ENCODE results near the gene WASHC1.
"Not testable (repeated sequence)": the region's sequence is repeated elsewhere in the genome, so short reads cannot be mapped to it uniquely, and the experiment has no call there.

The WASHC1 gene

DNA sequence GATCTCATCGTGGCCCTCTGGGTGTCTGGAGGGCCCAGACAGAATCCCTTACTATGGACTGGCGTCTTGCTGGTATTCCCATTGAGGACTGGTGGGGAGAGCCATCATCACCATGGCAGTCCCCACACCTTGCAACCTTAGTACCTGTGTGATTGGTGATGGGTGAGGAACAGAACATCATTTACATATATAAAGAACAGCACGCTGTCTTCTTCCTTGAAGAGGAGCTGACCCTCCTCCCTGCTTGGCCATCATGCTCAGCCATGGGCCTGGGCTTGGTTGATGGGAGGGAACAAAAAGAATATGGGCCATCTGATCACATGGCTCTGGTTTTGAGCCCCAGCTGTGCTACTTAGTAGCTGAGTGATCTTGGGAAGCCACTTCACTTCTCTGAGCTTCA lies 13.9 kb upstream of the WASHC1 start:
- not testable (repeated sequence) for H3K36me3 ChIP-seq (ENCODE audit: control insufficient read depth, insufficient read depth, low read length); DNase-seq (ENCODE audit: extremely low read depth, insufficient read length); H3K27me3 ChIP-seq (replicated peaks; ENCODE audit: control insufficient read depth, insufficient read depth, low read length); H3K4me3 ChIP-seq (replicated peaks; ENCODE audit: low read depth, low read length)

DNA sequence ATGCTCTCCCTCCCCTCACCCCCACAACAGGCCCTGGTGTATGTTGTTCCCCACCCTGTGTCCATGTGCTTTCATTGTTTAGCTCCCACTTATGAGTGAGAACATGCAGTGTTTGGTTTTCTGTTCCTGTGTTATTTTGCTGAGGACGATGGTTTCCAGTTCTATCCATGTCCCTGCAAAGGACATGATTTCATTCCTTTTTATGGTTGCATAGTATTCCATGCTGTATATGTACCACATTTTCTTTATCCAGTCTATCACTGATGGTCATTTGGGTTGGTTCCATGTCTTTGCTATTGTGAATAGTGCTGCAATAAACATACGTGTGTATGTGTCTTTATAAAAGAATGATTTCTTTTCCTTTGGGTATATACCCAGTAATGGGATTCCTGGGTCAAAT lies 12.6 kb upstream of the WASHC1 start:
- DNase-seq (ENCODE audit: extremely low read depth, insufficient read length); H3K36me3 ChIP-seq (ENCODE audit: control insufficient read depth, insufficient read depth, low read length); H3K4me3 ChIP-seq (replicated peaks; ENCODE audit: low read depth, low read length); H3K27me3 ChIP-seq (replicated peaks; ENCODE audit: control insufficient read depth, insufficient read depth, low read length): not testable (repeated sequence)

DNA sequence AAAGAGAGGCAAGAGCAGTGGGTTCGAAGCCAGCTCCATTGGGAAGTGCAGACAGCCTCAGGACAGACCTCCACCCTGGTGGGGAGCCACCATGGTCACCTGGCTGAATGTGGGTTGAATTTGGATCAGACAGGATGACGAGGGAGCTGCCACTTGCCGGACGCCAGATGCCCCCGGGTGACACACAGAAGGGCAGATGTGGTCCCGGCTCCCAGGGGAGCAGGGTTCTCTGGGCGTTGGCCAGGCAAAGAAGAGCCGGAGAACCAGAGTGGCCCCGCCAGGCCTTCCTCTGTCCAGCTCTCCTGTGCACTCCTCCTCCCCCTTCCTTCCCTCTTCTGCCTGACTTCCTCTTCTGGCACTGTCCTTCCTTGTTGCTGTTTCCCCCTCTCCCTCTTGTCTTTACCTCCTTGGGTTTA lies 12.0 kb upstream of the WASHC1 start:
- H3K36me3 ChIP-seq (ENCODE audit: control insufficient read depth, insufficient read depth, low read length); H3K27me3 ChIP-seq (replicated peaks; ENCODE audit: control insufficient read depth, insufficient read depth, low read length); H3K4me3 ChIP-seq (replicated peaks; ENCODE audit: low read depth, low read length); DNase-seq (ENCODE audit: extremely low read depth, insufficient read length): not testable (repeated sequence)

DNA sequence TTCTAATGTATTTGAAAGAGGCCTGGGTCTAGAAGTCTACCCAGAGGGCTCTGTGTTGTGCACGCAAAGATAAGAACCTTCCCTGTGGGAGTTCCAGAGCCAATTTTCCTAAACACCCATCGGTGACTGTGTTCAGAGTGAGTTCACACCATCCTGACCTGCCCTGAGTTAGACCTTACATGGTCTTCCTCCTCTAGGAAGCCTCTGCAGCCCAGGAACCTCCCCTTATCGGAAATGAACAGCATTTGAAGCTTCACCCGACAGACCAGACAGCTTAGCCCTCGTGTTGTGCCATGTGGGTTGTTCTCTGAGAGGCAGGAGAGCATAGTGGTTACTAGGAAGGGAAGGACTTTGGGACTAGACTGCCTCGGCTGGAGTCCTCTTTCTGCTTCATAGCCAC lies 3.1 kb upstream of the WASHC1 start:
- DNase-seq (ENCODE audit: extremely low read depth, insufficient read length); H3K27me3 ChIP-seq (replicated peaks; ENCODE audit: control insufficient read depth, insufficient read depth, low read length); H3K36me3 ChIP-seq (ENCODE audit: control insufficient read depth, insufficient read depth, low read length); H3K4me3 ChIP-seq (replicated peaks; ENCODE audit: low read depth, low read length): not testable (repeated sequence)

DNA sequence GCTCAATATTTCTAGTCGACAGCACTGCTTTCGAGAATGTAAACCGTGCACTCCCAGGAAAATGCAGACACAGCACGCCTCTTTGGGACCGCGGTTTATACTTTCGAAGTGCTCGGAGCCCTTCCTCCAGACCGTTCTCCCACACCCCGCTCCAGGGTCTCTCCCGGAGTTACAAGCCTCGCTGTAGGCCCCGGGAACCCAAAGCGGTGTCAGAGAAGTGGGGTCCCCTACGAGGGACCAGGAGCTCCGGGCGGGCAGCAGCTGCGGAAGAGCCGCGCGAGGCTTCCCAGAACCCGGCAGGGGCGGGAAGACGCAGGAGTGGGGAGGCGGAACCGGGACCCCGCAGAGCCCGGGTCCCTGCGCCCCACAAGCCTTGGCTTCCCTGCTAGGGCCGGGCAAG lies 481 bp downstream of the WASHC1 start:
- H3K36me3 ChIP-seq (ENCODE audit: control insufficient read depth, insufficient read depth, low read length); DNase-seq (ENCODE audit: extremely low read depth, insufficient read length); H3K27me3 ChIP-seq (replicated peaks; ENCODE audit: control insufficient read depth, insufficient read depth, low read length): not testable (repeated sequence)
- H3K4me3 ChIP-seq (replicated peaks; ENCODE audit: low read depth, low read length): peak overlapping the region; percentile 48; the same call in 1 of the 2 replicates

DNA sequence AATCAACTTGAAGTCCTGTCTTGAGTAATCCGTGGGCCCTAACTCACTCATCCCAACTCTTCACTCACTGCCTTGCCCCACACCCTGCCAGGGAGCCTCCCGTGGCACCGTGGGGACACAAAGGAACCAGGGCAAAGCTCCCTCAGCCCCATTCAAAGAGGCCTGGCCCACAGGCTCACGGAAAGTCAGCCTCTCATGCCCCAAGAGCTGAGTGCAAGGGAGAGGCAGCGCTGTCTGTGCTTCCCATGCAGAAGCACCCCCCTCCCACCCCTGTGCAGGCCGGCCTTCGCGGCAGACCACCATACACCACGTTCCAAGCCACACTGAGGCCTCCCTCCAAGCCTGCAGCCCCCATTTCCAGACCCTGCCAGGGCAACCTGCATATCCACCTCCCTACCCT lies 7.6 kb downstream of the WASHC1 start:
- not testable (repeated sequence) for DNase-seq (ENCODE audit: extremely low read depth, insufficient read length); H3K27me3 ChIP-seq (replicated peaks; ENCODE audit: control insufficient read depth, insufficient read depth, low read length); H3K36me3 ChIP-seq (ENCODE audit: control insufficient read depth, insufficient read depth, low read length); H3K4me3 ChIP-seq (replicated peaks; ENCODE audit: low read depth, low read length)

DNA sequence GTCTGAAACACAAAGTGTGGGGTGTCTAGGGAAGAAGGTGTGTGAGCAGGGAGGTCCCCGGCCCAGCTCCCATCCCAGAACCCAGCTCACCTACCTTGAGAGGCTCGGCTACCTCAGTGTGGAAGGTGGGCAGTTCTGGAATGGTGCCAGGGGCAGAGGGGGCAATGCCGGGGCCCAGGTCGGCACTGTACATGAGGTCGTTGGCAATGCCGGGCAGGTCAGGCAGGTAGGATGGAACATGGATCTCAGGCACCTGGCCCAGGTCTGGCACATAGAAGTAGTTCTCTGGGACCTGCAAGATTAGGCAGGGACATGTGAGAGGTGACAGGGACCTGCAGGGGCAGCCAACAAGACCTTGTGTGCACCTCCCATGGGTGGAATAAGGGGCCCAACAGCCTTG lies 12.4 kb downstream of the WASHC1 start:
- not testable (repeated sequence) for H3K27me3 ChIP-seq (replicated peaks; ENCODE audit: control insufficient read depth, insufficient read depth, low read length); DNase-seq (ENCODE audit: extremely low read depth, insufficient read length); H3K4me3 ChIP-seq (replicated peaks; ENCODE audit: low read depth, low read length); H3K36me3 ChIP-seq (ENCODE audit: control insufficient read depth, insufficient read depth, low read length)

DNA sequence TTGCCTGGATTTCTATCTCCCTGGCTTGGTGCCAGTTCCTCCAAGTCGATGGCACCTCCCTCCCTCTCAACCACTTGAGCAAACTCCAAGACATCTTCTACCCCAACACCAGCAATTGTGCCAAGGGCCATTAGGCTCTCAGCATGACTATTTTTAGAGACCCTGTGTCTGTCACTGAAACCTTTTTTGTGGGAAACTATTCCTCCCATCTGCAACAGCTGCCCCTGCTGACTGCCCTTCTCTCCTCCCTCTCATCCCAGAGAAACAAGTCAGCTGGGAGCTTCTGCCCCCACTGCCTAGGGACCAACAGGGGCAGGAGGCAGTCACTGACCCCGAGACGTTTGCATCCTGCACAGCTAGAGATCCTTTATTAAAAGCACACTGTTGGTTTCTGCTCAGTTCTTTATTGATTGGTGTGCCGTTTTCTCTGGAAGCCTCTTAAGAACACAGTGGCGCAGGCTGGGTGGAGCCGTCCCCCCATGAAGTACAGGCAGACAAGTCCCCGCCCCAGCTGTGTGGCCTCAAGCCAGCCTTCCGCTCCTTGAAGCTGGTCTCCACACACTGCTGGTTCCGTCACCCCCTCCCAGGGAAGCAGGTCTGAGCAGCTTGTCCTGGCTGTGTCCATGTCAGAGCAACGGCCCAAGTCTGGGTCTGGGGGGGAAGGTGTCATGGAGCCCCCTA lies 15.0 kb downstream of the WASHC1 start:
- not testable (repeated sequence) for H3K4me3 ChIP-seq (replicated peaks; ENCODE audit: low read depth, low read length); H3K36me3 ChIP-seq (ENCODE audit: control insufficient read depth, insufficient read depth, low read length); DNase-seq (ENCODE audit: extremely low read depth, insufficient read length); H3K27me3 ChIP-seq (replicated peaks; ENCODE audit: control insufficient read depth, insufficient read depth, low read length)

DNA sequence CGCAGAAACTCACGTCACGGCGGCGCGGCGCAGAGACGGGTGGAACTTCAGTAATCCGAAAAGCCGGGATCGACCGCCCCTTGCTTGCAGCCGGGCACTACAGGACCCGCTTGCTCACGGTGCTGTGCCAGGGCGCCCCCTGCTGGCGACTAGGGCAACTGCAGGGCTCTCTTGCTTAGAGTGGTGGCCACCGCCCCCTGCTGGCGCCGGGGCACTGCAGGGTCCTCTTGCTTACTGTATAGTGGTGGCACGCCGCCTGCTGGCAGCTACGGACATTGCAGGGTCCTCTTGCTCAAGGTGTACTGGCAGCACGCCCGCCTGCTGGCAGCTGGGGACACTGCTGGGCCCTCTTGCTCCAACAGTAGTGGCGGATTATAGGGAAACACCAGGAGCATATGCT lies 18.1 kb downstream of the WASHC1 start:
- TF ChIP-seq, protein P1, sequence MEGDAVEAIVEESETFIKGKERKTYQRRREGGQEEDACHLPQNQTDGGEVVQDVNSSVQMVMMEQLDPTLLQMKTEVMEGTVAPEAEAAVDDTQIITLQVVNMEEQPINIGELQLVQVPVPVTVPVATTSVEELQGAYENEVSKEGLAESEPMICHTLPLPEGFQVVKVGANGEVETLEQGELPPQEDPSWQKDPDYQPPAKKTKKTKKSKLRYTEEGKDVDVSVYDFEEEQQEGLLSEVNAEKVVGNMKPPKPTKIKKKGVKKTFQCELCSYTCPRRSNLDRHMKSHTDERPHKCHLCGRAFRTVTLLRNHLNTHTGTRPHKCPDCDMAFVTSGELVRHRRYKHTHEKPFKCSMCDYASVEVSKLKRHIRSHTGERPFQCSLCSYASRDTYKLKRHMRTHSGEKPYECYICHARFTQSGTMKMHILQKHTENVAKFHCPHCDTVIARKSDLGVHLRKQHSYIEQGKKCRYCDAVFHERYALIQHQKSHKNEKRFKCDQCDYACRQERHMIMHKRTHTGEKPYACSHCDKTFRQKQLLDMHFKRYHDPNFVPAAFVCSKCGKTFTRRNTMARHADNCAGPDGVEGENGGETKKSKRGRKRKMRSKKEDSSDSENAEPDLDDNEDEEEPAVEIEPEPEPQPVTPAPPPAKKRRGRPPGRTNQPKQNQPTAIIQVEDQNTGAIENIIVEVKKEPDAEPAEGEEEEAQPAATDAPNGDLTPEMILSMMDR (IDR thresholded peaks at IDR 0.05; ENCODE audit: insufficient read depth, low read length, poor library complexity, severe bottlenecking): peak; percentile 51
- not testable (repeated sequence) for H3K36me3 ChIP-seq (ENCODE audit: control insufficient read depth, insufficient read depth, low read length); H3K27me3 ChIP-seq (replicated peaks; ENCODE audit: control insufficient read depth, insufficient read depth, low read length); H3K4me3 ChIP-seq (replicated peaks; ENCODE audit: low read depth, low read length); DNase-seq (ENCODE audit: extremely low read depth, insufficient read length)

DNA sequence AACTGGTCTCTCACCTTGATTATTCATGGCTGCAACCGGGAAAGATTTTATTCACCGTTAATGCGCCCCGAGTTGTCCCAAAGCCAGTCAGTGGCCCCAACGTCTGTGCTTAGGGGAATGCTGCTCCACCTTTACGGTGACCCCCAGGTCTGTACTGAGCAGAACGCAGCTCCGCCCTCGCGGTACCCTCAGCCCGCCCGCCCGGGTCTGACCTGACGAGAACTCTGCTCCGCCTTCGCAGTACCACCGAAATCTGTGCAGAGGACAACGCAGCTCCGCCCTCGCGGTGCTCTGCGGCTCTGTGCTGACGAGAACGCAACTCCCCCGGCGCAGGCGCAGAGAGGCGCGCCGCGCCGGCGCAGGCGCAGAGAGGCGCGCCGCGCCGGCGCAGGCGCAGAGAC lies 18.6 kb downstream of the WASHC1 start:
- not testable (repeated sequence) for H3K36me3 ChIP-seq (ENCODE audit: control insufficient read depth, insufficient read depth, low read length); H3K4me3 ChIP-seq (replicated peaks; ENCODE audit: low read depth, low read length)
- DNase-seq (ENCODE audit: extremely low read depth, insufficient read length): peak; percentile 26

DNA sequence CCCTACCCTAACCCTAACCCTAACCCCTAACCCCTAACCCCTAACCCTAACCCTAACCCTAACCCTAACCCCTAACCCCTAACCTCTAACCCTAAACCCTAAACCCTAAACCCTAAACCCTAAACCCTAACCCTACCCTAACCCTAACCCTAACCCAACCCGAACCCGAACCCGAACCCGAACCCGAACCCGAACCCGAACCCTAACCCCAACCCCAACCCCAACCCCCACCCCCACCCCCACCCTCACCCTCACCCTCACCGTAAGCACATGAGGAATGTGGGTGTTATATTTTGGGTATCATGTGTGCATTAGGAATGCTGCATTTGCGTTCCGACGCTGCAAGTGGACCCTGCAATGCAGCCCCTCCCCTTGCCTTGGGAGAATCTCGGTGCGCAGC lies 19.0 kb downstream of the WASHC1 start:
- not testable (repeated sequence) for H3K4me3 ChIP-seq (replicated peaks; ENCODE audit: low read depth, low read length)

More for the DNA sequence above, 18.6 kb downstream of the WASHC1 start:
- H3K27me3 ChIP-seq (replicated peaks; ENCODE audit: control insufficient read depth, insufficient read depth, low read length): not testable (repeated sequence)

More for the DNA sequence above, 19.0 kb downstream of the WASHC1 start:
- H3K27me3 ChIP-seq (replicated peaks; ENCODE audit: control insufficient read depth, insufficient read depth, low read length); H3K36me3 ChIP-seq (ENCODE audit: control insufficient read depth, insufficient read depth, low read length); DNase-seq (ENCODE audit: extremely low read depth, insufficient read length): not testable (repeated sequence)

All from GM06990 (cell line).